Hematopoietic multipotent progenitor cell treated with erythropoietin and hydrocortisone succinate and interleukin-3 and kit ligand, for 15 days (in vitro differentiated cells): ENCODE results near the gene IL1A.

Experiments
- DNase-seq: peaks from one replicate; pipeline ENCODE4 v3.0.0-alpha.2; 2015; ENCODE audit warnings: low spot score

Gene IL1A

GRCh38 chr2:112726487-112727190 is 57.7 kb downstream of the IL1A start:
- peak; percentile 90 for DNase-seq

- DNase-seq: no peak
Measured at GRCh38 chr2:112725545-112726457, 58.5 kb downstream of the IL1A start.

GRCh38 chr2:112724591-112725525 is 59.4 kb downstream of the IL1A start:
- peak; percentile 21 for DNase-seq

GRCh38 chr2:112723995-112724394 is 60.3 kb downstream of the IL1A start:
- no peak for DNase-seq
